Sciatic nerve (tissue), 2 donors: ENCODE measurements around the gene PRDM15. TPM values are rescaled to one million over a fixed set of nuclear protein-coding genes. Genes with fewer than 3 reads are reported as not detected.

ENCODE experiments used
- ATAC-seq: fragments of 200-7000 bp; cut with Tn5 transposase; one replicate; pipeline ENCODE4 v1.9.1; 2020; ENCODE audit warnings: mild to moderate bottlenecking, moderate library complexity
- DNase-seq: peaks from one replicate; pipeline ENCODE4 v3.0.0-alpha.2; 2020; ENCODE audit warnings: low spot score
- intact Hi-C: fragments of 100-400 bp; cut with DNase I; formaldehyde crosslinking; loops from one replicate; pipeline ENCODE4 v1.14.2; 2022
- total RNA-seq: library from RNA; stranded (reverse); fragmentation: NEBNext Ultra II Directional; extraction: Animal tissue kit (Norgen Biotek cat#: 25700); gene quantifications from one replicate; pipeline ENCODE4 v1.2.1, GENCODE V29; 2021
- donor health status: DM: no; HTN: no; CAD: no.
- donor health status: DM: no; HTN: no; CAD: no.

Gene PRDM15
- total RNA-seq, 1 donor from 2014 or later, result 10.0 TPM

- no peak for ATAC-seq
- intact Hi-C loops, result no loop called here
- no peak for DNase-seq
Observed at GRCh38 chr21:41914965-41915364, 35.8 kb upstream of the PRDM15 start.

- DNase-seq (no peak), ATAC-seq (no peak)
- intact Hi-C loops, result no loop called here
Observed at GRCh38 chr21:41914358-41914757, 35.2 kb upstream of the PRDM15 start.

- ATAC-seq (no peak), DNase-seq (no peak)
- intact Hi-C loops, result no loop called here
Observed at GRCh38 chr21:41913230-41913629, 34.1 kb upstream of the PRDM15 start.

- intact Hi-C loops, result no loop called here
- DNase-seq, result no peak
- peak; percentile 55 for ATAC-seq
Observed at GRCh38 chr21:41908829-41909228, 29.7 kb upstream of the PRDM15 start.

- ATAC-seq, result no peak
Observed at GRCh38 chr21:41907496-41908258, 28.5 kb upstream of the PRDM15 start.

GRCh38 chr21:41906770-41907169 is 27.6 kb upstream of the PRDM15 start:
- DNase-seq (no peak), ATAC-seq (no peak)
- intact Hi-C loops, result no loop called here

More at GRCh38 chr21:41907496-41908258, 28.5 kb upstream of the PRDM15 start:
- no peak for DNase-seq
- intact Hi-C loops, result no loop called here

GRCh38 chr21:41903559-41904351 is 24.6 kb upstream of the PRDM15 start:
- intact Hi-C loops, result no loop called here
- no peak for ATAC-seq
- DNase-seq, result no peak

- intact Hi-C loops, result no loop called here
- ATAC-seq (no peak), DNase-seq (no peak)
Observed at GRCh38 chr21:41902946-41903345, 23.8 kb upstream of the PRDM15 start.

- intact Hi-C loops, result no loop called here
- no peak for ATAC-seq
- DNase-seq, result no peak
Observed at GRCh38 chr21:41901782-41902181, 22.6 kb upstream of the PRDM15 start.

- ATAC-seq (peak; percentile 77), DNase-seq (no peak)
- intact Hi-C loops, result no loop called here
Observed at GRCh38 chr21:41901099-41901498, 22.0 kb upstream of the PRDM15 start.

GRCh38 chr21:41900401-41900800 is 21.3 kb upstream of the PRDM15 start:
- intact Hi-C loops, result no loop called here
- ATAC-seq (no peak), DNase-seq (no peak)

GRCh38 chr21:41899426-41900202 is 20.5 kb upstream of the PRDM15 start:
- intact Hi-C loops, result no loop called here
- ATAC-seq, result no peak
- DNase-seq, result no peak

GRCh38 chr21:41898998-41899397 is 19.9 kb upstream of the PRDM15 start:
- DNase-seq, result no peak
- intact Hi-C loops, result no loop called here
- no peak for ATAC-seq

GRCh38 chr21:41897700-41898099 is 18.6 kb upstream of the PRDM15 start:
- ATAC-seq (no peak), DNase-seq (no peak)
- intact Hi-C loops, result no loop called here

- no peak for ATAC-seq
- intact Hi-C loops, result no loop called here
Observed at GRCh38 chr21:41897047-41897669, 18.0 kb upstream of the PRDM15 start.

GRCh38 chr21:41895643-41896493 is 16.7 kb upstream of the PRDM15 start:
- DNase-seq (no peak), ATAC-seq (peak; percentile 74)

More at GRCh38 chr21:41897047-41897669, 18.0 kb upstream of the PRDM15 start:
- DNase-seq, result no peak

GRCh38 chr21:41894922-41895557 is 15.9 kb upstream of the PRDM15 start:
- ATAC-seq (no peak), DNase-seq (no peak)
- intact Hi-C loops, result no loop called here

More at GRCh38 chr21:41895643-41896493, 16.7 kb upstream of the PRDM15 start:
- intact Hi-C loops, result no loop called here

GRCh38 chr21:41894511-41894910 is 15.4 kb upstream of the PRDM15 start:
- intact Hi-C loops, result no loop called here
- ATAC-seq, result no peak
- no peak for DNase-seq
